Activated CD8-positive, alpha-beta memory T cell treated with anti-CD3 and anti-CD28 coated beads, Interleukin-2, amount 50 U/mL, for 1 hour (primary cell): ENCODE results near the gene CPSF7.
"Not testable (repeated sequence)": the region's sequence is repeated elsewhere in the genome, so short reads cannot be mapped to it uniquely, and the experiment has no call there.

Experiments used
- DNase-seq: peaks from one replicate; pipeline ENCODE4 v3.0.0-alpha.2; 2020; ENCODE audit errors: extremely low read depth

CPSF7 gene

GRCh38 chr11:61439615-61440014 lies 9.8 kb upstream of the CPSF7 start:
- no peak for DNase-seq

- no peak for DNase-seq
Observed at GRCh38 chr11:61437496-61437895, 7.7 kb upstream of the CPSF7 start.

GRCh38 chr11:61430839-61431238 lies 1.1 kb upstream of the CPSF7 start:
- not testable (repeated sequence) for DNase-seq

GRCh38 chr11:61429346-61429690 lies 457 bp downstream of the CPSF7 start:
- no peak for DNase-seq

- no peak for DNase-seq
Observed at GRCh38 chr11:61425367-61426131, 4.2 kb downstream of the CPSF7 start.

- DNase-seq: no peak
Observed at GRCh38 chr11:61422226-61422625, 7.5 kb downstream of the CPSF7 start.

GRCh38 chr11:61418136-61418535 lies 11.6 kb downstream of the CPSF7 start:
- no peak for DNase-seq

GRCh38 chr11:61417670-61418069 lies 12.1 kb downstream of the CPSF7 start:
- no peak for DNase-seq

- no peak for DNase-seq
Observed at GRCh38 chr11:61416941-61417340, 12.8 kb downstream of the CPSF7 start.

GRCh38 chr11:61415381-61415780 lies 14.4 kb downstream of the CPSF7 start:
- DNase-seq: no peak

- DNase-seq: no peak
Observed at GRCh38 chr11:61414547-61414946, 15.2 kb downstream of the CPSF7 start.

- DNase-seq: no peak
Observed at GRCh38 chr11:61413496-61413895, 16.3 kb downstream of the CPSF7 start.

- DNase-seq: no peak
Observed at GRCh38 chr11:61411589-61411988, 18.2 kb downstream of the CPSF7 start.

- DNase-seq: no peak
Observed at GRCh38 chr11:61406991-61407728, 22.6 kb downstream of the CPSF7 start.

- DNase-seq: no peak
Observed at GRCh38 chr11:61406067-61406466, 23.7 kb downstream of the CPSF7 start.

GRCh38 chr11:61404641-61405040 lies 25.1 kb downstream of the CPSF7 start:
- DNase-seq: no peak

GRCh38 chr11:61404103-61404502 lies 25.7 kb downstream of the CPSF7 start:
- DNase-seq: no peak

GRCh38 chr11:61403658-61404057 lies 26.1 kb downstream of the CPSF7 start:
- no peak for DNase-seq

GRCh38 chr11:61401573-61401972 lies 28.2 kb downstream of the CPSF7 start:
- DNase-seq: no peak

- no peak for DNase-seq
Observed at GRCh38 chr11:61401173-61401572, 28.6 kb downstream of the CPSF7 start.

GRCh38 chr11:61392981-61393595 lies 36.7 kb downstream of the CPSF7 start:
- DNase-seq: no peak

- DNase-seq: no peak
Observed at GRCh38 chr11:61390161-61390560, 39.6 kb downstream of the CPSF7 start.
